HG03354 (cell line): ENCODE measurements around the gene TCHP.

ENCODE experiments used
- ATAC-seq: cut with Tn5 transposase; IDR thresholded peaks from one replicate; pipeline ENCODE4 v1.9.1; 2021; ENCODE audit warnings: mild to moderate bottlenecking; ENCODE audit not compliant: unreplicated experiment, poor library complexity, severe bottlenecking

TCHP gene

DNA sequence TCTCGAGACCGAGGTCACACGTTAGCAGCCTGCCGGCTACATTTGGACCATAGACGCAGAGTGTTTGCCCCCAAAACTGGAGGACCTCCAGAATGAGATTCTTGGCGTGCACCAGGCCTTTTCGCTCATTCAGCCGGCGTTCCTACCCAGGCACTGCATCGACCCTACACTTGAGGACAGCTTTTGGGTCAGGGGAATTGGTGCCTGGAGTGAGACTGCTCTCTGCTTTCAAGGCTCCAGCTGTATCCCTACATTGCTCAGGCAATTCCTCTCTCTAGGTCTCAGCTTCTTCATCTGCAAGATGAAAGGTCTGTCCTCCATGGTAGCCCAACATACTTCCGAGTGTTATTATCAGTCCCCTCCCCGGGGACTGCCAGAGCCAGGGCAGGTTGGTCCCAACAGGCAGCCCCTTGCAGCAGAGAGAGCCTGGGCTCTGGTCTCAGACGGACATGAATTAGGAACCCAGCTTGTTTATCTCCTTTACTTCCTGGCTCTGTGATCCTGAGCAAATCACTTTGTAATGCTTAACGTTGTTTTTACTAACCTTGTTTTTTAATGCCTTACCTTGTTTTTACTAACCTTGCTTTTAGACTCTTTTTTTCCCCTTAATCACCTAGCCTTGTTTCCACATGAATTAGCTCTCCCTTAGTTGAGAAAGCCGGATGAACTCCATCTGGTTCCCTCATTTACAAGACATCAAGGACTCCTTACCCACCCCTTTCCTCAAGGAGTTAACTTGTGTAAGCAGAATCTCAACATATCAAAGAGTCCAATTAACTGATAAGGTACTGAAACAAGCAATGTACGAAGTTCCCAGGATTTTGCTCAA, 892 bp downstream of the TCHP start:
- ATAC-seq, result peak; percentile 28

DNA sequence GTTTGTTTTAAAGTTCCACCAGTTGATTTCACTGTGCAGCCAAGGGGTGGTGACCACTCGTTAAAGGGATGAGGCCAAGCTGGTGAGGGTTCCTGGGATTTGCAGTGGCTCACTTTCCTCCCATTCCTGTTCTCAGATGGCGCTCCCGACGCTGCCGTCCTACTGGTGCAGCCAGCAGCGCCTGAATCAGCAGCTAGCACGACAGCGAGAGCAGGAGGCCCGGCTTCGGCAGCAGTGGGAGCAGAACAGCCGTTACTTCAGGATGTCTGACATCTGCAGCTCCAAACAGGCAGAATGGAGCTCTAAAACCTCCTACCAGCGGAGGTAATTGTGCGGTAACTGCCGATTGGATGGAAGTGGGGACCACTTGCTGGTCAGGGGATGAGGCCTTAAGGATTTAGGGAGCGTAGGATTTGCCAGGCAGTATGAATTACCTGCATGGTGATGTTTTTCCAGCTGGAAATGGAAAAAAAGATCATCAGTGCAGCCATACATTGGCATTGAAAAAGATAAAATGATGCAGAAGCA, 2.9 kb downstream of the TCHP start:
- no peak for ATAC-seq

DNA sequence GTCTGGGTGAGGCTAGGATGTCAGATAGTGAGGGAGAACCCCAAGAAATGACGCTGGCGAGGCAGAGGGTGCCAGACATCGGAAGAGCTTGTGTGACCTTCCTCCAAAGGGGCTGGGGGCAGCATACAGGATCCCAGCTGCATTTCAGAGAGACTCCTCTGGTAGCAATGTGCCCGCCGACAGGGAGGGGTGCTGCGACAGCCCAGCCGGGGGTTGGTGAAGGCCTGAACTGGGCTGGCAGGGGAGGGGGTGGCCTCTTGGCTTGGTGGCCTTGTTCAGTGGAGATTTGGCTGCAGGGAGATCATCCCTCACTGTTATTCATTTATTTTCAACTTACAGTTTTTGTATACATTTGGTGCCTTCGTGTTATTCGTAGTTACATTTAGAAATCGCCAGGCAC, 5.2 kb downstream of the TCHP start:
- ATAC-seq, result no peak

DNA sequence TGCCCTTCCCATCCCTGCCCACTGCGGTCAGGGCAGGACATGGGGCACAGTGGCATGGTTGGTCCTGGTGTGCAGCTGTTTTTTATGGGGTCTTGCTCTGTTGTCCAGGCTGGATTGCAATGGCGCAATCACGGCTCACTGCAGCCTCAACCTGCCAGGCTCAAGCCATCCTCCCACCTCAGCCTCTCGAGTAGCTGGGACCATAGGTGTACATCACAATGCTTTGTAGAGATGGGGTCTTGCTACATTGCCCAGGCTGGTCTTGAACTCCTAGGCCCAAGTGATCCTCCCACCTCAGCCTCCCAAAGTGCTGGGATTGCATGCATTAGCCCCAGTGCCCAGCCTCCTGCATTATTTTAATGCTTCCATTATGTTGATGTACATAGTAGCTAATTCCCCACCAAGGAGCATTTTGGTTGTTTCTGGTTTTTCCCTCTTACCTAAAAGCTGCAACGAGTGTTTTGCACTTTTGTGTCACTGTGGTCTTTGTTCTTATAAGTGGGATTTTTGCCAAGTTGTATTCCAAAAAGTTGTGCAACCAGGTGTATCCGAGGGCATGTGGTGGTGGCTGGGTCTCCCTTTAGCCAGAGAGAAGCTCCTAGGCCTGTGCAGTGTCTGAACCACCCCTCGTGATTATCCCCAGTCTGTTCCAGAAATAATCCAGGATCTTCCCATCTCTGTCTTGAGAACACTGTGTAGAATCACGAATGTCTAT, 10.3 kb downstream of the TCHP start:
- ATAC-seq, result no peak

DNA sequence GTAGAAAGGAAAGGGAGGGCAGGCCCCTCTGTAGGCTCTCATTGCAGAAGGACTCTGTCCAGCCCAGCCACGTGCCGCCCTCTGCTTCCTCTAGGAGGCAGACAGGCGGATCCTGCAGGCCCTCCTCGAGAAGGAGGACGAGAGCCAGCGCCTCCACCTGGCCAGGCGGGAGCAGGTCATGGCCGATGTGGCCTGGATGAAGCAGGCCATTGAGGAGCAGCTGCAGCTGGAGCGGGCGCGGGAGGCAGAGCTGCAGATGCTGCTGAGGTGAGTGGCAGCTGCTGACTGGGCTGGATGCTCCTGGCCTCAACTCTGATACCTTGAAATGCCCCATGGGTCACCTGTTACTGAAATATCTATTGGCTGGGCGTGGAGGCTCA, 10.9 kb downstream of the TCHP start:
- ATAC-seq, result no peak

DNA sequence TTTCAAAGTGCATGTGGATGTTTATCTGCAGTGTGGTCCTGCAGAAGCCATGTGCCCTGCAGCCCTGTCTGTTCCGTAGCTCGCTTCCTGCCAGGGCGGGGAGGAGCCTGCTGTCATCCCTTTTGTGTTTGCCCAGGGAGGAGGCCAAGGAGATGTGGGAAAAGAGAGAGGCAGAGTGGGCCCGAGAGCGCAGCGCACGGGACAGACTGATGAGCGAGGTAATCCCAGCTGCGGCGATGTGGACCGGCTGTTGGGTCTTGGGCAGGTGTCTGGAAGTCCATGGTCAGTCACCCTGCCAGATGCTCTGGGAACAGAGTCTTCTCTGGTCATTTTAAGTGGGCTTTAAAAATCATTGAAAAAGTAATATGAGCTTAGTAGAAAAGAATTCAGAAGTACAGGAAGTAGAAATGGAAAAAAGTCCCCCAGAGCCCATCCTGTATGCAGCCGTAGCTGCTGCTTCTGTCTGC, 12.8 kb downstream of the TCHP start:
- no peak for ATAC-seq

DNA sequence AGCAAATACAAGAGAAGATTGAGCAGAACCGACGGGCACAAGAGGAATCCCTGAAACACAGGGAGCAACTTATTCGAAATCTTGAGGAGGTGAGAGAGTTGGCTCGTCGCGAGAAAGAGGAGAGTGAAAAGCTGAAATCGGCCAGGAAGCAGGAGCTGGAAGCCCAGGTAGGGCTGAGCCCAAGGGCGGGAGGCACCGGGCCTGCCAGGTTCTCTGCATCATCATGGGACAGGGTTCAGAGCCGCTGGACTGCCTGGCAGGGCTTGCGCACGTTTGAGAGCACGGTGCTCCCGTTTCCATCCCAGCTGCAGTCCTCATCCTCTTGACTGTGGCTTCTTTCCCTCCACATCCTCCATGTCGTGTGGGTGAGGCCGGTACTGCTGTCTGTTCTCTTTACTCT, 14.4 kb downstream of the TCHP start:
- no peak for ATAC-seq

DNA sequence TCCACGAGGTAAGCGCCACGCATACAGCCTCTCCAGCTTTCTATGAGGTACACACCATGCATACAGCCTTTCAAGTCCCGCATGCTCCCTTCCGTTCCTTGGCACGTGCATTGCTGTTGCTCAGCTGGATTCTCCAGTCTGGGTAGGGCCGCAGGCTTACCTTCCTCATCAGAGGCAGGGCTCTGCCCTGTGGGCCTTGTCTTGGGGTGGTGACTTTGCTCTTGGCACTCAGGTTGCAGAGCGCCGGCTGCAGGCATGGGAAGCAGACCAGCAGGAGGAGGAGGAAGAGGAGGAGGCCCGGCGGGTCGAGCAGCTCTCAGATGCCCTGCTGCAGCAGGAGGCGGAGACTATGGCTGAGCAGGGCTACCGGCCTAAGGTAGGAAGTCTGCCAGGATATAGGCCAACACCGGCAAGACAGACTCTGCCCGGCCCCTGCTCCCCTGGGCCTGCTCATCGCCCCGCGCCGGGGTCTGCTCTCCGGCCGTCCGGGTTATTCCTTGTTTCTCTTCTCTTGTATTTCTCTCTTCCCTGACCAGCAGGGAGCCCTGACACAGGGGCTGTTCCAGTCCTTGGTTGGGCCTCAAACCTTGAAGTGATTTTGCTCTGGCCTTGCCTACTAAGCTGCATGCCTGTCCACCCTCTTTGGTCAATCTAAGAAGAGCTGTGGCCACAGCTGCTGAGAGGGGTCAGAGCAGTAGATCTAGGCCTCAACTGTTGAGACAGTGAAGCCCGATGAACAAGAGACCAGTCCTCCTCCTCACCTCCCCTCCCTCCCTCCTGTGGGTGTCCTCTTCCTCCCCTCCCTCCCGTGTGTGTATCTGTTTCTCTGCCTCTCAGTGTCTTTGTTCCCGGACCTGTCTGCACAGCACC, 15.3 kb downstream of the TCHP start:
- no peak for ATAC-seq

DNA sequence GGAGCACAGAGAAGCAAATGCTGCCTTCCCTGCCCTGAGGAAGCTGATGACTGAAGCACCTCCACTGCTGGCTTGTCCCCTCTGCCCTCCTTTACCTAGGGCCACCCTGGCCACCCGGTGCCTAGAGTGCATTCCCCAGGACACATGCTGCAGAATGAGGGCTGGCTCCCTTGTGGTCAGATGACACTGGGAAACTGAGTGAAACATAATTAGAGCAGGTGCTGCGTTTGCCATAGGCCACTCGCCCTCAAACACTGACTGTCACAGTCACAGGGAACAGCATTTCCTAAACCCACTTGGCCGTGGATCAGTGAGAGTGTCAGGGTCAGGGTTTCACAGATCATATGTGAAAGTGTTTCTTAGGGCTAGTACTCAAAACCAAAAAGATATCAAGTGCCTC, 16.0 kb downstream of the TCHP start:
- no peak for ATAC-seq

DNA sequence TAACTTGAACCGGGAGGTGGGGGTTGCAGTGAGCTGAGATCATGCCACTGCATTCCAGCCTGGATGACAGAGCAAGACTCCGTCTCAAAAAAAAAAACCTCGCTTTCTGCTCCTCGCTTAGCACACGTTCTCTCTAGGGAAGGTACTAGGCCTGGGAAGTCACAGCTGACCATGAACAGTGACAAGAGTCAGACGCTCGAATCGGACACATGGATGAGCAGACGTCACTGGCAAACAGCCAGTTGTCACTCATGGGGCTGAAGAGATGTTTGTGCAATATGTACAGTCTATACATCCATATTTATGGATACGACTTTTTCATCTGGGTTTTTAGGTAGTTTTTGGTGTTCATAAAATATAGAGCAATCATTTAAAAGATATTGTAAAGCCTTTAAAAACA, 19.4 kb downstream of the TCHP start:
- ATAC-seq, result no peak

DNA sequence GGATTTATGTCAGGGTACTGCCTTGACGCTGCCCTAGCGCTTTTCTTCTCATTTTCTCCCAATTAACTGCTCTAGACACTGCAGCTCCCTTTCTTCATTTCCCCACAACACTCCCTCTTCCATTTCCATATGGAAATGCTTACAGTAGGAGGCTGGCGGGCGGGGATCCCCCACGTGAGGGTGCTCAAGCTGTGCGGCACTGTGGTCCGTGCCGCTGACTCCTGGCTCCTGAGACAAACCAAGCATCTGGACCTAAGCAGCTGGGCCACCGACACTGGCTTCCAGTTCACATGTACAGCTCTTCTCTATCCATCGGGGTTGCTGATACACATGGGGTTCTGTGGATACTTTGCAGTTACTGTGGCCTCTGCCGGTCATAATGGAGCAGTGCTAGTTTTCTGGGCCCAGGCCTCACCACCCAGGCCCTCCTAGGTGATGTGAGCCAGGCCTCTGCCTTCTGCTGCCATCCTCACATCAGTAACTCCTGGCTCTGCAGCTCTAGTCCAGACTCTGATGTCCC, 20.2 kb downstream of the TCHP start:
- ATAC-seq, result no peak

DNA sequence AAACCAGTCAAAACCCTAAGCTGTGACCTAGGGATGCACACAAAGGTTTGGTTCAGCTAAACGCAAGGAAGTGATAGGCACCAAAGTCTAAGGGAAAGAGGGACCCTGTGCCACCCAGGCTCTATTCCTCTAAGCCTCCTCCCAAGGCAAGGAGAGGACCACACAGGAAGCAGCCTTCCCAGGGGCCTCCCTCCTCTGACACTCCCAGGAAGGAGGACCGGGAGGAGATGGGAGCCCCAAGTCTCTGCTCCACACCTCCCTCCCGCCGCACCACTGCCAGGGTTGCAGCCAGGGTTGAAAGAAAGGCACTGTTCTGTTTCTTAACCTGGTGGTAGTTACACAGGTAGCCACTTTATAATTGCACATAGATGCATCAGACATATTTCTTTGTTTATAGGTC, 21.9 kb downstream of the TCHP start:
- ATAC-seq, result no peak

DNA sequence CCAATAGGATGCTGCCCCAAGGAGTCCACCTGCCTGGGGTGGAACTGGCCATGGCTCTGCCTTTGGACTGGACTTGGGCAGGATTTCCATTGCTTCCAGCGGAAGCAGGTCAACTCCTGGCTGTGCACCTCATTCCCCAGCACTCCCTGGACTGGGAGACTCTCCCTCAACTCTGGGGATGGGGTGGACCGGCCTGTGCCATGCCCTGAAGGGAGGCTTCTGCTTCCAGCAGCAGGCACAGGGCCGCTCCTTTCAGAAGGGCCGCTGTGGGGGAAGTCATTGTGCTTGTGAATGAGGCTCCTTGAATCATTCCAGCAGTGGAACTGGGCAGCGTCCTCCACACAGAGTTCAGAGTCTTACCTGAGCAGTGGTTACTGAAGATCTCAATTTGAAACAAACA, 23.0 kb downstream of the TCHP start:
- no peak for ATAC-seq

DNA sequence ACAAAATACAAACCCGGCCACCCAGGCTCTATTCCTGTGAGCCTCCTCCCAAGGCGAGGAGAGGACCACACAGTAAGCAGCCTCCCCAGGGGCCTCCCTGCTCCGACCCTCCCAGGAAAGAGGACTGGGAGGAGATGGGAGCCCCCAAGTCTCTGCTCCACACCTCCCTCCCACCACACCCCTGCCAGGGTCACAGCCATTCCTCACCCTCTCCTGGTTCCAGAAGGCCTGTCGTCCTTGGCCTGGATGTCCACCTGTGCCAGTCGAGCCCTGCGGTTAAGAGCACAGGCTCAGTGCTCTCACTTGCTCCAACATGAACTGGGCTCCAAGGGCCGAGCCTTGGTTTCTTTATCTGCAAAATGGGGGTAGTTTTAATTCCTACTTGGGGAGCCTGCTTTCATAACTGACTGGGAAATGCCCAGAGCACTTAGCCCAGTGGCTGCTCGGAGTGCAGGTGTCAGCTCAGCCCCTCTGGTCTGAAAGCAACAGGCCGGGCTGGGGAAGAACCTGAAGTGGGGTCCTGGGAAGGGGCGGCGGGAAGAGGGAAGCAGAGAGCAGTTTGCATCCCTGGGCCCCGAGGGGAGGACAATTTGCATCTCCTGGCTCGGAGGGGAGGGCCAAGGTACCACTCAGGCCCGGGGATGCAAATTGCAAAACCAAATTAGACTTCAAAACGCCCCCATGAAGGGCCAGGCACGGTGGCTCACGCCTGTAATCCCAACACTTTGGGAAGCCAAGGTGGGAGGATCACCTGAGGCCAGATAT, 23.6 kb downstream of the TCHP start:
- no peak for ATAC-seq

DNA sequence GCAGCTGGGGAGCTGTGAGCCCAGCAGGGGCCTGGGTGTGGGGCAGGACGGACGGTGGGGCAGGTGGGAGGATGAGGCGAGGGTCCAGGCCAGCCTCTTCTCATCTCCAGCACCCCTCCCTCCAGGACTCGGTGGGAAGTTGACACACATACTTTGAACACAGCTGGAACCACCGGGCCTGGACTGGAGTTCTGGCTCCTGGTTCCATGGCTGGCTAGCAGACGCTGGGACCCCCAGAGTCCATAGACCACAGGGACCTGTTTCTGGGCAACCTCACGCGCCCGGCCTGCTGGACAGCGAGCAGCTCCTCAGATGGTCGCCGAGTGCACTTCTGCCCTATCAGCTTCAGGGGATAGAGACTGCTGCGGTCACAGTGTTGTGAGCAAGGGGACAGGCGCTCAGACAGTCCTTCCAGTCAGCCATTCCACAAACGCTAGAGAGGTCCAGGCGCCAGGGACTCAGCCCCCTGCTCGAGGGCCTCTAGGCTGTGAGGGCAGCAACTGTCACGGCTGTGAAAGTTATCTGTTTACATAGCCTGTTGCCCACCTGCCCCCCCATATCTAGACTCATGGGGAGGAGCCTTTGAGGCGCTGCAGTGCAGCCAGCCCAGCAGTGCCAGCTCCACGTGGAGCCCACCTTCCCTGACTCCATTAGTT, 25.2 kb downstream of the TCHP start:
- ATAC-seq, result no peak

DNA sequence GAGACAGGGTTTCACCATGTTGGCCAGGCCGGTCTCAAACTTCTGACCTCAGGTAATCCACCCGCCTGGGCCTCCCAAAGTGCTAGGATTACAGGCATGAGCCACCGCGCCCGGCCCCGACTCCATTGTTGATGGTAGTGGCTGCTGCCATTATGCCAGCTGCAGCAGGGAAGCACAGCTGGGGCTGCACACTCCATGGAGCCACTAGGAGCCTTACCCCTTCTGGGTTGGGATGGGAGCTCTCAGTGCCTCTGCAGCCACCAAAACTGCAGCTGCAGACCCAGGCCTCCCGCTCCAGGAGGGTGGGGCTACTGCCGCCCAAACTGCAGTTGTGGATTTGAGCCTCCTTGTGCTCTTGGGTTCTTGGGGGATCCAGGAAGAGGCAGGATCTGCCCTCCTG, 25.9 kb downstream of the TCHP start:
- ATAC-seq, result no peak

DNA sequence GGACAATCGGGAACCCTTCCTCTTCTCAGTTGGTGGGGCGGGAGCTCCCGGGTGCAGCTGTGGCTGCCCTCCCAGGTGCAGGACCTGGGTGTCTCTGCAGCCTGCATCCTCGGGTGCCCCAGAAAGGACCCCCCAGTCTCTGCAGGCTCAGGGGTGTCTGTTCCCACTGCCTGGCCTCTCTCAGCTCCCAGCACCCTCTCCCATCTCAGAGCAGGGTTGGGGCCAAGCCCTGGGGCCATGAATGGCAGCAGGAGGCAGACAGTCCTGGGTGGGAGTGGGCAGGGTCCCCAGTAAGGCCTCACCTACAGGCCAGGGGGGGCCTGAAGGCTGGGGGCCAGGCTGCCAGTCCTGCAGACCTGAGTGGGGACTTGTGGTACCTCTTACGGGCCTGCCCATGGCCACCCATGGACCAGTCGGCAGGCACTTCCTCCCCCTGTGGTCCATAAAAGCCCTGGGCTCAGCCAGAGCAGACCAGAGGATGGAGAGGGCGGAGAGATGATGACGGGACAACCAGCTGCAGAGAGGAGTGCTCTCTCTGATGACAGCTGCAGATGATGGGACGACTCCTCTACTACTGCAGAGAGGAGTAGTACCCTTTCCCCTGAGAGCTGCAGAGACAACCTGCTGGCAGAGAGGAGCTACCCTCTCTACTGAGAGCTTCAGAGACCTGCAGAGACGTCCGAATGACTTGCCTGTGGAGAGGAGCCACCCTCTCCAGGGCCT, 26.6 kb downstream of the TCHP start:
- ATAC-seq, result no peak

DNA sequence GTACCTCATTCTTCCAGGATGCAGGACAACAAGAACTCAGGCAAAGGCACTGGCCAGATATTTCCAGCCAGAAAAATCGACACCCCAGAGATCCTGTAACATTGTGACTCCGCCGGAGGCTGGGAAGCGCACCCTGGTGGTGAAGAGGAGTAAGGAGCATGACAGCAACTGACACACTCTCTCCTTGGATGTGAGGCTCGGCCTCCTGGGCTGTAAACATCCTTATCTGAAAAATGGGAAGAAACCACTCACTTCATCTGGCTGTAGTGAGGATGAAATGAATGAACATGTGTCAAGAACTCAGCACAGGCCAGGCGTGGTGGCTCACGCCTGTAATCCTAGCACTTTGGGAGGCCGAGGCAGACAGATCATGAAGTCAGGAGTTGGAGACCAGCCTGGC, 27.5 kb downstream of the TCHP start:
- ATAC-seq, result no peak
